ENCODE data around the gene RPS4Y2. TPM values are rescaled to one million over a fixed set of nuclear protein-coding genes. Genes with fewer than 3 reads are reported as not detected.

RPS4Y2 gene
- total and polyA plus RNA-seq, 2 of the 13 experiments (the other 11 are each of a cell fraction or from before 2014, with no cell fraction given): not detected

- H3K4me2 ChIP-seq (ENCODE audit: low read depth, low read length): no peak overlapping the region
- CTCF ChIA-PET (ENCODE audit: low intra/inter-chr PET ratio, low total read pairs): no interaction called here
- intact Hi-C loops (cut with micrococcal nuclease; ENCODE audit: unreplicated experiment): no loop called here
Measured at GRCh38 chrY:20806243-20806642, 50.3 kb downstream of the RPS4Y2 start.

More at GRCh38 chrY:20806243-20806642, 50.3 kb downstream of the RPS4Y2 start:
- no peaks in the 10 kb centered on the region for H4K20me1 ChIP-seq (ENCODE audit: insufficient read depth, low read length)
- FAIRE-seq: no peak
- peaks cover 36% of the 10 kb centered on the region for H3K9me3 ChIP-seq (ENCODE audit: low read length)
- H3K4me3 ChIP-seq (replicated peaks in 1 of 3; ENCODE audit: insufficient read depth in 1 of 3, low read depth in 2 of 3, low read length in 3 of 3): no peak overlapping the region
- H3K4me1 ChIP-seq (ENCODE audit: insufficient read depth, low read length): no peaks in the 10 kb centered on the region
- POLR2A ChIA-PET: no interaction called here
- H2AFZ ChIP-seq (ENCODE audit: low read length): no peak overlapping the region
- no peak for DNase-seq (ENCODE audit: low spot score)
- H3K79me2 ChIP-seq (ENCODE audit: insufficient read depth, low read length): no peaks in the 10 kb centered on the region
- no TSS peak for BruUV-seq (replicated peaks)
- no peak for ATAC-seq
- H3K9ac ChIP-seq (ENCODE audit: insufficient read depth, low read depth, low read length): no peak overlapping the region
- no peak for TF ChIP-seq U2AF2 (IDR thresholded peaks at IDR 0.05; ENCODE audit: low read depth, low read length)
- TF ChIP-seq SNRNP70 (IDR thresholded peaks at IDR 0.05; ENCODE audit: low read depth, low read length): no peak
- no peak for TF ChIP-seq ZNF792 (CRISPR knock-in tag; IDR thresholded peaks at IDR 0.05)
- TF ChIP-seq ARNTL (CRISPR knock-in tag; IDR thresholded peaks at IDR 0.05): no peak
- TF ChIP-seq, protein P1, sequence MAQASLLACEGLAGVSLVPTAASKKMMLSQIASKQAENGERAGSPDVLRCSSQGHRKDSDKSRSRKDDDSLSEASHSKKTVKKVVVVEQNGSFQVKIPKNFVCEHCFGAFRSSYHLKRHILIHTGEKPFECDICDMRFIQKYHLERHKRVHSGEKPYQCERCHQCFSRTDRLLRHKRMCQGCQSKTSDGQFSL (CRISPR knock-in tag; IDR thresholded peaks at IDR 0.05): no peak
- TF ChIP-seq MBD4 (IDR thresholded peaks at IDR 0.05; ENCODE audit: borderline replicate concordance, low read length): no peak
- TF ChIP-seq CENPX (CRISPR knock-in tag; IDR thresholded peaks at IDR 0.05): no peak
- TF ChIP-seq HNF1A (IDR thresholded peaks at IDR 0.05; ENCODE audit: low read depth): no peak
- no peak for TF ChIP-seq HNF1A (CRISPR knock-in tag; IDR thresholded peaks at IDR 0.05; ENCODE audit: borderline replicate concordance)
- TF ChIP-seq MEF2D (CRISPR knock-in tag; IDR thresholded peaks at IDR 0.05): no peak
- TF ChIP-seq TSC22D2 (CRISPR knock-in tag; IDR thresholded peaks at IDR 0.05; ENCODE audit: borderline replicate concordance): no peak
- no peaks in the 10 kb centered on the region for H3K27me3 ChIP-seq (ENCODE audit: control insufficient read depth in 1 of 2, insufficient read depth in 2 of 2, low read length in 2 of 2)
- in situ Hi-C loops (cut with HindIII; ENCODE audit: extremely low pct_ligation_motif_present, low pct_unique_long_range_greater_than_20kb): no loop called here
- 0% methylated on average over 1 of the region's 3 CpGs for WGBS (ENCODE audit: low lambda C conversion rate)
- H3K27ac ChIP-seq (ENCODE audit: extremely low read length, insufficient read depth, low read length): no peak overlapping the region
- H3K36me3 ChIP-seq (replicated peaks in 1 of 2; ENCODE audit: control insufficient read depth in 1 of 2, insufficient read depth in 2 of 2, low read length in 2 of 2): no peaks in the 10 kb centered on the region

Data from HepG2 (cell line).